ENCODE data around the gene CLCA1. TPM values are rescaled to one million over a fixed set of nuclear protein-coding genes. Genes with fewer than 3 reads are reported as not detected.
A peak's percentile ranks its signal among the peaks of the same experiment; 100 is the strongest.

The CLCA1 gene
- not detected for total RNA-seq
- not detected for polyA plus RNA-seq (2013, experiment 1 of 2)
- polyA plus RNA-seq (2013, experiment 2 of 2): 0.04 TPM
- 0 to 0.13 (median 0) reads per million in 172 experiments for total RNA-seq

GRCh38 chr1:86468501-86468977 lies at the start of gene CLCA1:
Gene CLCA1 (plus strand): TSS chr1:86468927. CDS start chr1:86468972, 45 bp downstream.
- H3K4me1 ChIP-seq (ENCODE audit: insufficient read depth, low read length): no peaks in the 10 kb centered on the region
- H3K27me3 Mint-ChIP-seq: peaks cover 8% of the 10 kb centered on the region
- no peaks in the 10 kb centered on the region for H3K9me3 Mint-ChIP-seq
- no peak within 1 kb of the TSS for H3K27ac Mint-ChIP-seq
- peaks cover 0 to 5% of the 10 kb centered on the region in 2 experiments for H3K27me3 ChIP-seq (ENCODE audit: control insufficient read depth in 1 of 2, insufficient read depth in 2 of 2, low read length in 2 of 2)
- ChIA-PET POLR2A (no interaction called here), CTCF (no interaction called here)
- no peaks in the 10 kb centered on the region for H3K4me1 Mint-ChIP-seq (ENCODE audit: low read depth)
- H3K4me3 Mint-ChIP-seq: no peak within 1 kb of the TSS
- no peak within 1 kb of the TSS for H3K4me3 ChIP-seq (ENCODE audit: low read length)
- no peak within 1 kb of the TSS for H3K27ac ChIP-seq (ENCODE audit: low read depth in 1 of 2, low read length in 2 of 2)
- no peaks in the 10 kb centered on the region for H3K36me3 Mint-ChIP-seq (ENCODE audit: low read depth)
- no peak for DNase-seq
- no peak for TF ChIP-seq CTCF (IDR thresholded peaks at IDR 0.05)
- intact Hi-C loops (cut with DNase I, micrococcal nuclease): no loop called here
- ATAC-seq (ENCODE audit: poor library complexity): no peak
- H3K36me3 ChIP-seq (ENCODE audit: insufficient read depth, low read length): no peaks in the 10 kb centered on the region
- H3K9me3 ChIP-seq (ENCODE audit: control insufficient read depth in 1 of 2, insufficient read depth in 1 of 2, low read length in 2 of 2): no peaks in the 10 kb centered on the region

GRCh38 chr1:86419277-86419903 lies 49.3 kb upstream of the CLCA1 start:
- Histone ChIP-seq H3K4me3 (ENCODE audit: low read length) (no peak overlapping the region), H3K36me3 (ENCODE audit: insufficient read depth, low read length) (no peaks in the 10 kb centered on the region), H3K27ac (ENCODE audit: low read depth in 1 of 2, low read length in 2 of 2) (no peak overlapping the region), H3K27me3 (ENCODE audit: control insufficient read depth in 1 of 2, insufficient read depth in 2 of 2, low read length in 2 of 2) (no peaks in the 10 kb centered on the region), H3K9me3 (ENCODE audit: control insufficient read depth in 1 of 2, insufficient read depth in 1 of 2, low read length in 2 of 2) (no peaks in the 10 kb centered on the region), H3K4me1 (ENCODE audit: insufficient read depth, low read length) (peaks cover 3% of the 10 kb centered on the region)
- CTCF ChIA-PET: no interaction called here
- ATAC-seq (ENCODE audit: poor library complexity) (peak; percentile 98), DNase-seq (peak in 13 of 14 experiments; percentile 5 to 73 (median 25))
- POLR2A ChIA-PET: no interaction called here
- no peaks in the 10 kb centered on the region for H3K9me3 Mint-ChIP-seq
- TF ChIP-seq CTCF (IDR thresholded peaks at IDR 0.05): peak; percentile 69
- intact Hi-C loops (cut with DNase I, micrococcal nuclease): loop anchor here in 1 of 2 experiments (2.0 kb wide), 1 partner anchor 83 kb away; no protein-coding TSS in a partner anchor
- no peaks in the 10 kb centered on the region for H3K36me3 Mint-ChIP-seq (ENCODE audit: low read depth)
- no peak overlapping the region for H3K27ac Mint-ChIP-seq
- peaks cover 5% of the 10 kb centered on the region for H3K4me1 Mint-ChIP-seq (ENCODE audit: low read depth)
- H3K27me3 Mint-ChIP-seq: no peaks in the 10 kb centered on the region
- peak overlapping the region; percentile 26 for H3K4me3 Mint-ChIP-seq

- intact Hi-C loops (cut with DNase I, micrococcal nuclease): loop anchor here in 1 of 2 experiments (5.0 kb wide), 1 partner anchor 81 kb away; no protein-coding TSS in a partner anchor
These were observed 47.0 kb upstream of the CLCA1 start for GRCh38 chr1:86421601-86422280.

More at GRCh38 chr1:86421601-86422280, 47.0 kb upstream of the CLCA1 start:
- no peaks in the 10 kb centered on the region for H3K27me3 Mint-ChIP-seq
- no peak overlapping the region for H3K27ac Mint-ChIP-seq
- DNase-seq (no peak), ATAC-seq (ENCODE audit: poor library complexity) (no peak)
- ChIA-PET POLR2A (no interaction called here), CTCF (no interaction called here)
- H3K4me3 ChIP-seq (ENCODE audit: low read length): no peak overlapping the region
- H3K27me3 ChIP-seq (ENCODE audit: control insufficient read depth in 1 of 2, insufficient read depth in 2 of 2, low read length in 2 of 2): no peaks in the 10 kb centered on the region
- TF ChIP-seq CTCF (IDR thresholded peaks at IDR 0.05): no peak
- H3K4me3 Mint-ChIP-seq: no peak overlapping the region
- no peak overlapping the region for H3K27ac ChIP-seq (ENCODE audit: low read depth in 1 of 2, low read length in 2 of 2)
- H3K36me3 ChIP-seq (ENCODE audit: insufficient read depth, low read length): no peaks in the 10 kb centered on the region
- H3K36me3 Mint-ChIP-seq (ENCODE audit: low read depth): no peaks in the 10 kb centered on the region
- H3K4me1 ChIP-seq (ENCODE audit: insufficient read depth, low read length): peaks cover 3% of the 10 kb centered on the region
- H3K9me3 Mint-ChIP-seq: no peaks in the 10 kb centered on the region
- H3K9me3 ChIP-seq (ENCODE audit: control insufficient read depth in 1 of 2, insufficient read depth in 1 of 2, low read length in 2 of 2): no peaks in the 10 kb centered on the region
- H3K4me1 Mint-ChIP-seq (ENCODE audit: low read depth): peaks cover 5% of the 10 kb centered on the region

Data from CD4-positive, alpha-beta T cell (primary cell).